ENCODE results near the gene CD300A. TPM values are rescaled to one million over a fixed set of nuclear protein-coding genes. Genes with fewer than 3 reads are reported as not detected.
A peak's percentile ranks its signal among the peaks of the same experiment; 100 is the strongest.

CD300A gene
- total and polyA plus RNA-seq, 3 donors from 2014 or later = 2.0 to 3.7 (median 2.4) TPM

DNA sequence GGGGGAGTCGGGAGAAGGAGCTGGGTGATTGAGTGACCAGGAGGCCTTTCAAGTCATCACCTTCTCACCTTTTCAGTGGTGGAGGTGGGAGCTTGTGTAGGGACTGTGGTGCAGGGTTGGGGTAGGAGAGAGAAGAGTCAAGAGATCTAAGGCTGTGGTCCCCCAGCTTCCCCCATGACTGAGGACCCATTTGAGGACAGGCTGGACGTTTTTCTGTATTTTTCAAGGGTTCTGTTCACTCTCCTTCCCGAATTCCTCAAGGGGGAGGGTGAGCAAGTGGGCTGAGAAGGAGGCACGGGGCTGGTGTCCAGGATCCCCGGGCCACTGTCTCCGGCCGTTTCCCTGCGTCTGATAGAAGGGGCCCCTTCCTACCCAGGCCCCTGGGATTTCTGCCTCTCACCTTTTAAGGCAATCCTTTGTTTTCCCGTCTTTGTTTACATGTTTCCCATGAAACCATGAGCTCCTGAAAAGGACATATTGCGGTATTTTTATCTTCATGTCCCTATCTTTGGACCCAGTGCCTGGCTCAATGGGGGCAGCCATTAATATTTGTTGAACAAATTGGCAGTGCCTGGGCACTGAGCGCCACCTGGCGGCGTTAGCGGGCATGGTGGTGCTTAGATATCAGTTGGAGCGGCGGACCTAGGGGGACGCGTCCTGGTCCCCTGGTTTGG, 9.2 kb upstream of the CD300A start:
- H3K4me1 ChIP-seq = peaks cover 24% of the 10 kb centered on the region
- no peaks in the 10 kb centered on the region for H3K36me3 ChIP-seq (ENCODE audit: low read depth, missing control alignments)
- no peak overlapping the region for H3K27ac ChIP-seq
- no peak for TF ChIP-seq POLR2A (IDR thresholded peaks at IDR 0.05)
- TF ChIP-seq, protein P1, sequence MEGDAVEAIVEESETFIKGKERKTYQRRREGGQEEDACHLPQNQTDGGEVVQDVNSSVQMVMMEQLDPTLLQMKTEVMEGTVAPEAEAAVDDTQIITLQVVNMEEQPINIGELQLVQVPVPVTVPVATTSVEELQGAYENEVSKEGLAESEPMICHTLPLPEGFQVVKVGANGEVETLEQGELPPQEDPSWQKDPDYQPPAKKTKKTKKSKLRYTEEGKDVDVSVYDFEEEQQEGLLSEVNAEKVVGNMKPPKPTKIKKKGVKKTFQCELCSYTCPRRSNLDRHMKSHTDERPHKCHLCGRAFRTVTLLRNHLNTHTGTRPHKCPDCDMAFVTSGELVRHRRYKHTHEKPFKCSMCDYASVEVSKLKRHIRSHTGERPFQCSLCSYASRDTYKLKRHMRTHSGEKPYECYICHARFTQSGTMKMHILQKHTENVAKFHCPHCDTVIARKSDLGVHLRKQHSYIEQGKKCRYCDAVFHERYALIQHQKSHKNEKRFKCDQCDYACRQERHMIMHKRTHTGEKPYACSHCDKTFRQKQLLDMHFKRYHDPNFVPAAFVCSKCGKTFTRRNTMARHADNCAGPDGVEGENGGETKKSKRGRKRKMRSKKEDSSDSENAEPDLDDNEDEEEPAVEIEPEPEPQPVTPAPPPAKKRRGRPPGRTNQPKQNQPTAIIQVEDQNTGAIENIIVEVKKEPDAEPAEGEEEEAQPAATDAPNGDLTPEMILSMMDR (IDR thresholded peaks at IDR 0.05) = peak; percentile 94 to 96 (median 96)
- no peaks in the 10 kb centered on the region for H3K9me3 ChIP-seq
- intact Hi-C loops (cut with DNase I; ENCODE audit: low total_unique reads) = no loop called here
- no peak overlapping the region for H3K4me3 ChIP-seq
- H3K27me3 ChIP-seq = no peaks in the 10 kb centered on the region
- WGBS, 2 donors = 37 to 52% methylated on average over 18 of the region's 18 CpGs
- DNase-seq = peak; percentile 83

DNA sequence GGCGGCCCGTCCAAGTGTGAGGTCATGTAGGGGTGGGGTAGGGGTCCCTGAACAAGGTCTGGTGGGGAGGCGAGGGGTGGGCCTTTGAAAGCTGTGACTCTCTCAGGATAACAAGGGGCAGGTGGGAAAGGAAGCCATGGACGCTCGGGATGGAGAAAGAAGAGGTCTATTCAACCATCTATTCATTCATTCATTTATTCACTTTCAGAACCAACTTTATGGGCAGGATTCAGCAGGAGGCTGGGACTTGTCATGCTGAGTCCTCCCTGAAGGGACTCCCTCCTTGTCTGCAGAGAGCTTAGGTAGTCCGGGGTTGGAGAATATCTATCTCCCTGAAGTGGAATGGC, 8.6 kb upstream of the CD300A start:
- intact Hi-C loops (cut with DNase I; ENCODE audit: low total_unique reads) = loop anchor here (2.0 kb wide), 1 partner anchor 77 kb away; no protein-coding TSS in a partner anchor
- H3K27ac ChIP-seq = no peak overlapping the region

GRCh38 chr17:74458835-74459234, 7.6 kb upstream of the CD300A start:
- no peak for DNase-seq
- H3K4me3 ChIP-seq = no peak overlapping the region
- TF ChIP-seq, protein P1 (IDR thresholded peaks at IDR 0.05) = no peak
- TF ChIP-seq POLR2A (IDR thresholded peaks at IDR 0.05) = no peak
- no peaks in the 10 kb centered on the region for H3K27me3 ChIP-seq
- H3K27ac ChIP-seq = no peak overlapping the region
- WGBS, 2 donors = 80 to 88% methylated on average over 3 of the region's 3 CpGs
- no peaks in the 10 kb centered on the region for H3K9me3 ChIP-seq
- H3K36me3 ChIP-seq (ENCODE audit: low read depth, missing control alignments) = no peaks in the 10 kb centered on the region
- intact Hi-C loops (cut with DNase I; ENCODE audit: low total_unique reads) = loop anchor here (2.0 kb wide), 1 partner anchor 78 kb away; no protein-coding TSS in a partner anchor
- H3K4me1 ChIP-seq = peaks cover 10% of the 10 kb centered on the region

More for the DNA sequence above, 8.6 kb upstream of the CD300A start:
- no peak for TF ChIP-seq POLR2A (IDR thresholded peaks at IDR 0.05)
- TF ChIP-seq, protein P1 (IDR thresholded peaks at IDR 0.05) = no peak
- no peaks in the 10 kb centered on the region for H3K9me3 ChIP-seq
- H3K4me1 ChIP-seq = peaks cover 20% of the 10 kb centered on the region
- no peak overlapping the region for H3K4me3 ChIP-seq
- 47 to 48% methylated on average over 5 to 6 of the region's 6 CpGs for WGBS, 2 donors
- no peaks in the 10 kb centered on the region for H3K27me3 ChIP-seq
- no peaks in the 10 kb centered on the region for H3K36me3 ChIP-seq (ENCODE audit: low read depth, missing control alignments)
- no peak for DNase-seq

DNA sequence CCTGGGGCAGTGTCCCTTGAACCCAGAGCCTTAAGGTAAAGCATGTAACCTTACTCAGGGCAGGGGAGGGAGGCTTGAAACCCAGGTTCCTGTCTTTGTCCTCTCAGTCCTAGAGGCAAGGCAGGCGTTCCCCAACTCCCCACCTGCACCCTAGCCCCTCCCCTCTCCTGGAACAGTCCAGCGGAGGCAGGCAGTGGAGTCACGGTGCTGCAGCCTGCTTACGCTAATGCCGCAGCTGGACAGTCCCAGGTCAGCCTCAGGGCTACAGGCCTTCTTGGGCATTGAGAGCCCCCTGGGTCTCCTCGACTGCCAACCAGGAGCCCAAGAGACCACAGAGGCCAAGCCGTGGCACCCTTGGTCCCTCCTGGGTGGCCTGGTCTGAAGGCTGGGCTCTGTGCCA, 6.8 kb upstream of the CD300A start:
- H3K27ac ChIP-seq = no peak overlapping the region
- no peak for DNase-seq
- no peaks in the 10 kb centered on the region for H3K36me3 ChIP-seq (ENCODE audit: low read depth, missing control alignments)
- intact Hi-C loops (cut with DNase I; ENCODE audit: low total_unique reads) = loop anchor here (2.0 kb wide), 1 partner anchor 79 kb away; no protein-coding TSS in a partner anchor
- peaks cover 5% of the 10 kb centered on the region for H3K4me1 ChIP-seq
- no peaks in the 10 kb centered on the region for H3K27me3 ChIP-seq
- H3K9me3 ChIP-seq = no peaks in the 10 kb centered on the region
- TF ChIP-seq, protein P1 (IDR thresholded peaks at IDR 0.05) = no peak
- TF ChIP-seq POLR2A (IDR thresholded peaks at IDR 0.05) = no peak
- H3K4me3 ChIP-seq = no peak overlapping the region
- WGBS, 2 donors = 72 to 81% methylated on average over 7 of the region's 7 CpGs

GRCh38 chr17:74460241-74460640, 6.2 kb upstream of the CD300A start:
- Histone ChIP-seq H3K27ac (no peak overlapping the region), H3K9me3 (no peaks in the 10 kb centered on the region), H3K36me3 (ENCODE audit: low read depth, missing control alignments) (no peaks in the 10 kb centered on the region), H3K27me3 (no peaks in the 10 kb centered on the region), H3K4me3 (no peak overlapping the region), H3K4me1 (no peaks in the 10 kb centered on the region)
- TF ChIP-seq, protein P1 (IDR thresholded peaks at IDR 0.05) = no peak
- no peak for TF ChIP-seq POLR2A (IDR thresholded peaks at IDR 0.05)
- 92 to 100% methylated on average over 1 to 2 of the region's 2 CpGs for WGBS, 2 donors
- DNase-seq = no peak
- intact Hi-C loops (cut with DNase I; ENCODE audit: low total_unique reads) = no loop called here
